Neural progenitor cell (in vitro differentiated cells): ENCODE data around the gene RELT. TPM values are rescaled to one million over a fixed set of nuclear protein-coding genes. Genes with fewer than 3 reads are reported as not detected.
A peak's percentile ranks its signal among the peaks of the same experiment; 100 is the strongest.

Source experiments
- DNase-seq: peaks from one replicate; pipeline ENCODE4 v3.0.0-alpha.2; 2016; ENCODE audit warnings: low spot score
- H2AFZ ChIP-seq: fragments of 200-600 bp; sonication (generic); replicated peaks from 2 replicates; pipeline ENCODE4 v1.6.1; 2016; ENCODE audit warnings: antibody characterized with exemption
- H3F3A ChIP-seq: fragments of 200-600 bp; sonication (generic); 2 replicates; pipeline ENCODE4 v1.6.1; 2016; ENCODE audit warnings: antibody characterized with exemption, low read depth
- H3K27ac ChIP-seq: fragments of 200-600 bp; sonication (generic); 2 replicates; pipeline ENCODE4 v1.5.1; 2016; ENCODE audit warnings: mild to moderate bottlenecking
- H3K27me3 ChIP-seq: fragments of 200-600 bp; sonication (generic); 2 replicates; pipeline ENCODE4 v1.6.1; 2016; ENCODE audit warnings: mild to moderate bottlenecking, moderate library complexity
- H3K36me3 ChIP-seq: fragments of 200-600 bp; sonication (generic); 2 replicates; pipeline ENCODE4 v1.5.1; 2016
- H3K4me1 ChIP-seq: fragments of 200-600 bp; sonication (generic); 2 replicates; pipeline ENCODE4 v1.6.1; 2016; ENCODE audit warnings: mixed run types
- H3K4me2 ChIP-seq: fragments of 200-600 bp; sonication (generic); 2 replicates; pipeline ENCODE4 v1.6.1; 2016
- H3K4me3 ChIP-seq: fragments of 200-600 bp; sonication (generic); 2 replicates; pipeline ENCODE4 v1.5.1; 2016
- H3K79me2 ChIP-seq: fragments of 200-600 bp; sonication (generic); 2 replicates; pipeline ENCODE4 v1.6.1; 2016; ENCODE audit warnings: low read depth
- H3K9ac ChIP-seq: fragments of 200-600 bp; sonication (generic); 2 replicates; pipeline ENCODE4 v1.6.1; 2016
- H3K9me3 ChIP-seq: fragments of 200-600 bp; sonication (generic); 2 replicates; pipeline ENCODE4 v1.5.1; 2016; ENCODE audit warnings: low read depth
- H4K20me1 ChIP-seq: fragments of 200-600 bp; sonication (generic); 2 replicates; pipeline ENCODE4 v1.6.1; 2016; ENCODE audit warnings: low read depth
- H3K27ac Mint-ChIP-seq: 3 replicates; pipeline ENCODE4 v1.8.0; 2021; ENCODE audit warnings: mixed read lengths
- H3K27me3 Mint-ChIP-seq: 2 replicates; pipeline ENCODE4 v1.8.0; 2022; ENCODE audit warnings: low read depth, mild to moderate bottlenecking, inconsistent platforms, moderate library complexity, mixed read lengths; ENCODE audit not compliant: insufficient read depth
- H3K36me3 Mint-ChIP-seq: 3 replicates; pipeline ENCODE4 v1.8.0; 2021; ENCODE audit warnings: mixed read lengths
- H3K4me1 Mint-ChIP-seq: 3 replicates; pipeline ENCODE4 v1.8.0; 2021; ENCODE audit warnings: mixed read lengths
- H3K4me3 Mint-ChIP-seq: 3 replicates; pipeline ENCODE4 v1.8.0; 2021; ENCODE audit warnings: mild to moderate bottlenecking, moderate library complexity, mixed read lengths
- H3K9me3 Mint-ChIP-seq: 3 replicates; pipeline ENCODE4 v1.8.0; 2020; ENCODE audit warnings: mixed read lengths
- CTCF ChIP-seq: fragments of 200-600 bp; sonication (generic); IDR thresholded peaks from 2 replicates; pipeline ENCODE4 v1.5.1; 2017; ENCODE audit warnings: antibody characterized with exemption, mild to moderate bottlenecking
- EZH2 ChIP-seq: fragments of 200-600 bp; sonication (generic); IDR thresholded peaks from 2 replicates; pipeline ENCODE4 v1.6.1; 2017; ENCODE audit warnings: antibody characterized with exemption, mild to moderate bottlenecking, moderate library complexity
- EZH2phosphoT487 ChIP-seq: fragments of 200-600 bp; sonication (generic); IDR thresholded peaks from 2 replicates; pipeline ENCODE4 v1.6.1; 2017; ENCODE audit warnings: antibody characterized with exemption
- total RNA-seq: library from RNA; depleted of rRNA; stranded (reverse); fragments of >200 nt; gene quantifications from 2 replicates; pipeline ENCODE4 v1.2.3, GENCODE V29; 2015; ENCODE audit warnings: low replicate concordance

Gene RELT
- total RNA-seq, 1 donor from 2014 or later, result 5.4 TPM

GRCh38 chr11:73382747-73383146 is 6.5 kb downstream of the RELT start:
- H3K79me2 ChIP-seq, result peaks cover 55% of the 10 kb centered on the region
- H3K36me3 ChIP-seq, result no peaks in the 10 kb centered on the region
- TF ChIP-seq EZH2, result no peak
- no peak for TF ChIP-seq EZH2phosphoT487
- TF ChIP-seq CTCF, result no peak
- no peak overlapping the region for H3K4me3 ChIP-seq
- H3K27me3 ChIP-seq, result no peaks in the 10 kb centered on the region
- H3K9ac ChIP-seq, result no peak overlapping the region
- H3K36me3 Mint-ChIP-seq, result no peaks in the 10 kb centered on the region
- H3K27ac Mint-ChIP-seq, result peak overlapping the region; percentile 57
- DNase-seq, result no peak
- peaks cover 18% of the 10 kb centered on the region for H3K4me1 ChIP-seq
- H3K4me3 Mint-ChIP-seq, result no peak overlapping the region
- no peaks in the 10 kb centered on the region for H3F3A ChIP-seq
- H3K4me1 Mint-ChIP-seq, result peaks cover 52% of the 10 kb centered on the region
- peaks cover 4% of the 10 kb centered on the region for H3K27me3 Mint-ChIP-seq
- no peak overlapping the region for H3K4me2 ChIP-seq
- peaks cover 92% of the 10 kb centered on the region for H4K20me1 ChIP-seq
- no peaks in the 10 kb centered on the region for H3K9me3 Mint-ChIP-seq
- no peak overlapping the region for H2AFZ ChIP-seq
- H3K27ac ChIP-seq, result no peak overlapping the region
- H3K9me3 ChIP-seq, result no peaks in the 10 kb centered on the region

GRCh38 chr11:73383249-73384124 is 7.3 kb downstream of the RELT start:
- no peak for TF ChIP-seq EZH2phosphoT487
- TF ChIP-seq CTCF, result no peak
- TF ChIP-seq EZH2, result no peak
- H3K9me3 ChIP-seq, result no peaks in the 10 kb centered on the region
- no peak overlapping the region for H2AFZ ChIP-seq
- H3K27me3 Mint-ChIP-seq, result peaks cover 4% of the 10 kb centered on the region
- H3K36me3 Mint-ChIP-seq, result no peaks in the 10 kb centered on the region
- DNase-seq, result peak; percentile 31
- H3K79me2 ChIP-seq, result peaks cover 48% of the 10 kb centered on the region
- H3K36me3 ChIP-seq, result no peaks in the 10 kb centered on the region
- no peak overlapping the region for H3K9ac ChIP-seq
- no peaks in the 10 kb centered on the region for H3F3A ChIP-seq
- no peaks in the 10 kb centered on the region for H3K9me3 Mint-ChIP-seq
- H3K4me2 ChIP-seq, result no peak overlapping the region
- H3K27ac Mint-ChIP-seq, result no peak overlapping the region
- H3K4me1 ChIP-seq, result peaks cover 19% of the 10 kb centered on the region
- H3K27me3 ChIP-seq, result no peaks in the 10 kb centered on the region
- no peak overlapping the region for H3K4me3 Mint-ChIP-seq
- H4K20me1 ChIP-seq, result peaks cover 92% of the 10 kb centered on the region
- no peak overlapping the region for H3K4me3 ChIP-seq
- no peak overlapping the region for H3K27ac ChIP-seq
- H3K4me1 Mint-ChIP-seq, result peaks cover 51% of the 10 kb centered on the region

- H3K36me3 Mint-ChIP-seq, result no peaks in the 10 kb centered on the region
- H3K27me3 Mint-ChIP-seq, result peaks cover 6% of the 10 kb centered on the region
- no peaks in the 10 kb centered on the region for H3F3A ChIP-seq
- peaks cover 42% of the 10 kb centered on the region for H3K79me2 ChIP-seq
- no peak overlapping the region for H2AFZ ChIP-seq
- no peak overlapping the region for H3K9ac ChIP-seq
- no peak for DNase-seq
- no peak overlapping the region for H3K4me3 Mint-ChIP-seq
- H3K9me3 Mint-ChIP-seq, result no peaks in the 10 kb centered on the region
- no peak overlapping the region for H3K27ac ChIP-seq
- H3K4me1 ChIP-seq, result peaks cover 19% of the 10 kb centered on the region
- no peak overlapping the region for H3K4me2 ChIP-seq
- H3K9me3 ChIP-seq, result no peaks in the 10 kb centered on the region
- no peak overlapping the region for H3K27ac Mint-ChIP-seq
- no peaks in the 10 kb centered on the region for H3K36me3 ChIP-seq
- H3K4me3 ChIP-seq, result no peak overlapping the region
- H3K4me1 Mint-ChIP-seq, result peaks cover 50% of the 10 kb centered on the region
- TF ChIP-seq EZH2 (no peak), CTCF (no peak), EZH2phosphoT487 (no peak)
- peaks cover 92% of the 10 kb centered on the region for H4K20me1 ChIP-seq
- H3K27me3 ChIP-seq, result no peaks in the 10 kb centered on the region
These were observed 7.9 kb downstream of the RELT start for GRCh38 chr11:73384125-73384441.
